Ecto neural progenitor cell (in vitro differentiated cells): ENCODE measurements around the gene CLEC19A.
"Not testable (repeated sequence)": the region's sequence is repeated elsewhere in the genome, so short reads cannot be mapped to it uniquely, and the experiment has no call there.

Experiments used
- DNase-seq: peaks from one replicate; pipeline ENCODE4 v3.0.0-alpha.2; 2018; ENCODE audit warnings: low spot score

Gene CLEC19A

GRCh38 chr16:19286827-19287226 is 1.3 kb downstream of the CLEC19A start:
- DNase-seq, result no peak

- no peak for DNase-seq
Measured at GRCh38 chr16:19287241-19287640, 1.7 kb downstream of the CLEC19A start.

GRCh38 chr16:19288872-19289799 is 3.6 kb downstream of the CLEC19A start:
- no peak for DNase-seq

GRCh38 chr16:19289811-19290485 is 4.4 kb downstream of the CLEC19A start:
- DNase-seq, result peak; percentile 72

GRCh38 chr16:19290860-19291259 is 5.3 kb downstream of the CLEC19A start:
- DNase-seq, result no peak

- peak; percentile 87 for DNase-seq
Measured at GRCh38 chr16:19291475-19291874, 5.9 kb downstream of the CLEC19A start.

GRCh38 chr16:19292186-19292585 is 6.7 kb downstream of the CLEC19A start:
- DNase-seq, result no peak

- no peak for DNase-seq
Measured at GRCh38 chr16:19294156-19294649, 8.7 kb downstream of the CLEC19A start.

- DNase-seq, result no peak
Measured at GRCh38 chr16:19295393-19295792, 9.9 kb downstream of the CLEC19A start.

- no peak for DNase-seq
Measured at GRCh38 chr16:19297454-19297853, 11.9 kb downstream of the CLEC19A start.

- DNase-seq, result no peak
Measured at GRCh38 chr16:19299565-19299964, 14.0 kb downstream of the CLEC19A start.

- DNase-seq, result no peak
Measured at GRCh38 chr16:19301931-19302330, 16.4 kb downstream of the CLEC19A start.

- no peak for DNase-seq
Measured at GRCh38 chr16:19304750-19305149, 19.2 kb downstream of the CLEC19A start.

- no peak for DNase-seq
Measured at GRCh38 chr16:19305443-19305842, 19.9 kb downstream of the CLEC19A start.

- peak; percentile 70 for DNase-seq
Measured at GRCh38 chr16:19307587-19308241, 22.2 kb downstream of the CLEC19A start.

GRCh38 chr16:19308392-19308791 is 22.9 kb downstream of the CLEC19A start:
- DNase-seq, result no peak

- no peak for DNase-seq
Measured at GRCh38 chr16:19309178-19309577, 23.6 kb downstream of the CLEC19A start.

- DNase-seq, result no peak
Measured at GRCh38 chr16:19314718-19315425, 29.3 kb downstream of the CLEC19A start.

GRCh38 chr16:19315889-19316433 is 30.4 kb downstream of the CLEC19A start:
- no peak for DNase-seq

- DNase-seq, result no peak
Measured at GRCh38 chr16:19316846-19317245, 31.3 kb downstream of the CLEC19A start.

- not testable (repeated sequence) for DNase-seq
Measured at GRCh38 chr16:19321186-19321585, 35.7 kb downstream of the CLEC19A start.

GRCh38 chr16:19323596-19323995 is 38.1 kb downstream of the CLEC19A start:
- DNase-seq, result no peak
